Liver (tissue), 9 donors: Measurements from ENCODE around the gene NAGLU. TPM values are rescaled to one million over a fixed set of nuclear protein-coding genes. Genes with fewer than 3 reads are reported as not detected.

ENCODE experiments used
- DNase-seq: peaks from one replicate; pipeline ENCODE4 v3.0.0-alpha.2; 2017; ENCODE audit warnings: low spot score
- H3K27ac ChIP-seq, 2 donors: one replicate each; pipeline ENCODE4 v1.7.0; 2013; ENCODE audit warnings: inconsistent platforms in 2 of 2, low read length in 2 of 2, control low read depth in 1 of 2, low read depth in 1 of 2, mild to moderate bottlenecking in 1 of 2
- H3K27me3 ChIP-seq, 4 donors: one replicate each; pipeline versions ENCODE4 v1.6.1 to v1.7.0; 2013; ENCODE audit warnings: low read length in 3 of 4, inconsistent platforms in 1 of 4, mild to moderate bottlenecking in 1 of 4, moderate library complexity in 1 of 4; ENCODE audit not compliant: control insufficient read depth in 4 of 4, insufficient read depth in 4 of 4
- H3K36me3 ChIP-seq, 4 donors: one replicate each; pipeline versions ENCODE4 v1.6.1 to v1.7.0; 2013; ENCODE audit warnings: low read length in 3 of 4, mild to moderate bottlenecking in 3 of 4, low read depth in 1 of 4, moderate library complexity in 1 of 4; ENCODE audit not compliant: control insufficient read depth in 4 of 4, insufficient read depth in 3 of 4
- H3K4me1 ChIP-seq, 4 donors: one replicate each; pipeline versions ENCODE4 v1.6.1 to v1.7.0; 2013; ENCODE audit warnings: low read length in 3 of 4, mild to moderate bottlenecking in 3 of 4, moderate library complexity in 1 of 4; ENCODE audit not compliant: control insufficient read depth in 4 of 4, insufficient read depth in 4 of 4
- H3K4me3 ChIP-seq, 3 donors: one replicate each; pipeline versions ENCODE4 v1.6.1 to v1.7.0; 2013; ENCODE audit warnings: low read length in 3 of 3, control low read depth in 1 of 3, low read depth in 1 of 3, mild to moderate bottlenecking in 1 of 3
- H3K9ac ChIP-seq, 2 donors: one replicate each; pipeline ENCODE4 v1.7.0; 2013; ENCODE audit warnings: low read length in 2 of 2, mild to moderate bottlenecking in 2 of 2, moderate library complexity in 2 of 2, control low read depth in 1 of 2, low read depth in 1 of 2
- H3K9me3 ChIP-seq, 4 donors: one replicate each; pipeline versions ENCODE4 v1.6.1 to v1.7.0; 2013; ENCODE audit warnings: low read length in 3 of 4; ENCODE audit not compliant: control insufficient read depth in 4 of 4
- ATF3 ChIP-seq: IDR thresholded peaks from 2 replicates; pipeline ENCODE4 v1.6.1; 2016; ENCODE audit warnings: antibody characterized with exemption
- CTCF ChIP-seq: fragments of 150-350 bp; IDR thresholded peaks from 2 replicates; pipeline ENCODE4 v1.5.1; 2017; ENCODE audit warnings: improper control_type of control experiment, low read depth, low read length; ENCODE audit not compliant: missing input control
- EGR1 ChIP-seq, 2 donors: IDR thresholded peaks; 2 replicates each; pipeline ENCODE4 v1.6.1; 2016 to 2018; ENCODE audit warnings: antibody characterized with exemption in 2 of 2, low read depth in 2 of 2
- FOXA1 ChIP-seq: IDR thresholded peaks from 2 replicates; pipeline ENCODE4 v1.6.1; 2016; ENCODE audit warnings: antibody characterized with exemption
- FOXA2 ChIP-seq: IDR thresholded peaks from 2 replicates; pipeline ENCODE4 v1.6.1; 2016; ENCODE audit warnings: antibody characterized with exemption
- GABPA ChIP-seq, 2 donors: IDR thresholded peaks in 1 of 2; conservative IDR thresholded peaks in 1 of 2; 2 replicates each; pipeline ENCODE4 v1.6.1; 2016; ENCODE audit warnings: antibody characterized with exemption in 2 of 2, mild to moderate bottlenecking in 1 of 2, moderate library complexity in 1 of 2
- HNF4G ChIP-seq: IDR thresholded peaks from 2 replicates; pipeline ENCODE4 v1.6.1; 2016; ENCODE audit warnings: antibody characterized with exemption
- MAX ChIP-seq: IDR thresholded peaks from 2 replicates; pipeline ENCODE4 v1.6.1; 2016; ENCODE audit warnings: antibody characterized with exemption
- NR2F2 ChIP-seq: IDR thresholded peaks from 2 replicates; pipeline ENCODE4 v1.6.1; 2016; ENCODE audit warnings: antibody characterized with exemption
- RAD21 ChIP-seq, 2 donors: IDR thresholded peaks; 2 replicates each; pipeline ENCODE4 v1.6.1; 2016; ENCODE audit warnings: antibody characterized with exemption in 2 of 2, mild to moderate bottlenecking in 2 of 2
- RXRA ChIP-seq, 2 donors: IDR thresholded peaks; 2 replicates each; pipeline ENCODE4 v1.6.1; 2017 to 2018; ENCODE audit warnings: antibody characterized with exemption in 2 of 2, mild to moderate bottlenecking in 1 of 2
- SP1 ChIP-seq: IDR thresholded peaks from 2 replicates; pipeline ENCODE4 v1.6.1; 2018; ENCODE audit warnings: antibody characterized with exemption, mild to moderate bottlenecking
- YY1 ChIP-seq: IDR thresholded peaks from 2 replicates; pipeline ENCODE4 v1.6.1; 2016; ENCODE audit warnings: antibody characterized with exemption, mild to moderate bottlenecking
- ZBTB33 ChIP-seq: IDR thresholded peaks from 2 replicates; pipeline ENCODE4 v1.6.1; 2016; ENCODE audit warnings: antibody characterized with exemption
- WGBS: extraction: QIAGEN DNeasy Blood & Tissue Kit; methylation state at CpG from one replicate; pipeline ENCODE4 v1.1.7; 2013; 5-methylcytosine and 5-hydroxymethylcytosine counted together
- polyA plus RNA-seq, 2 donors: library from polyadenylated mRNA; stranded (reverse) in 1 of 2; unstranded in 1 of 2; fragments of 200-250 nt in 1 of 2; fragments of >200 nt in 1 of 2; fragmentation: Nextera tagmentation in 1 of 2; extraction: Ambion mirVana in 1 of 2; gene quantifications; one replicate each; pipeline versions ENCODE4 v1.2.1 to v1.2.3, GENCODE V29; 2013 to 2015
- total RNA-seq, 2 donors: library from RNA; depleted of rRNA; stranded (reverse); fragments of >200 nt; gene quantifications; one replicate each; pipeline ENCODE4 v1.2.3, GENCODE V29; 2014
- donor health status: healthy.
- donor health status: healthy.
- donor health status: healthy.
- donor health status: healthy.
- donor health status: healthy.

NAGLU gene
- total and polyA plus RNA-seq, 4 donors = 15.5 to 41.2 (median 28.9) TPM

GRCh38 chr17:42520540-42520951 is 15.5 kb upstream of the NAGLU start:
- Histone ChIP-seq H3K27me3 (no peaks in the 10 kb centered on the region), H3K27ac (peak overlapping the region; percentile 79 to 90), H3K4me1 (peaks cover 4 to 44% (median 25%) of the 10 kb centered on the region in 4 donors), H3K9me3 (no peaks in the 10 kb centered on the region), H3K9ac (peak overlapping the region in 1 of 2 donors; percentile 24), H3K36me3 (peaks cover 0 to 3% (median under 1%) of the 10 kb centered on the region in 4 donors), H3K4me3 (no peak overlapping the region)
- no peak for TF ChIP-seq MAX
- TF ChIP-seq FOXA2 = no peak
- no peak for TF ChIP-seq CTCF
- TF ChIP-seq ZBTB33 = no peak
- no peak for TF ChIP-seq YY1
- TF ChIP-seq GABPA (IDR thresholded peaks at IDR 0.05 in 1 of 2, conservative IDR thresholded peaks at IDR 0.05 in 1 of 2) = no peak
- TF ChIP-seq FOXA1 = no peak
- TF ChIP-seq NR2F2 = no peak
- no peak for TF ChIP-seq RXRA (IDR thresholded peaks at IDR 0.05)
- DNase-seq = no peak
- WGBS = 65% methylated on average over 9 of the region's 9 CpGs

GRCh38 chr17:42521036-42521435 is 15.0 kb upstream of the NAGLU start:
- peaks cover 0 to 3% (median under 1%) of the 10 kb centered on the region in 4 donors for H3K36me3 ChIP-seq
- no peak overlapping the region for H3K4me3 ChIP-seq
- no peak for TF ChIP-seq YY1
- TF ChIP-seq FOXA1 = no peak
- TF ChIP-seq NR2F2 = no peak
- TF ChIP-seq CTCF = no peak
- TF ChIP-seq SP1 = no peak
- no peak for TF ChIP-seq GABPA (IDR thresholded peaks at IDR 0.05 in 1 of 2, conservative IDR thresholded peaks at IDR 0.05 in 1 of 2)
- H3K4me1 ChIP-seq = peaks cover 4 to 45% (median 25%) of the 10 kb centered on the region in 4 donors
- H3K27me3 ChIP-seq = no peaks in the 10 kb centered on the region
- peak overlapping the region; percentile 79 to 90 for H3K27ac ChIP-seq
- 84% methylated on average over 8 of the region's 8 CpGs for WGBS
- DNase-seq = no peak
- no peaks in the 10 kb centered on the region for H3K9me3 ChIP-seq
- no peak overlapping the region for H3K9ac ChIP-seq

GRCh38 chr17:42521666-42522262 is 14.3 kb upstream of the NAGLU start:
- DNase-seq = no peak
- Histone ChIP-seq H3K9me3 (no peaks in the 10 kb centered on the region), H3K4me1 (peaks cover 4 to 46% (median 25%) of the 10 kb centered on the region in 4 donors), H3K36me3 (peaks cover 0 to 3% (median 0%) of the 10 kb centered on the region in 4 donors), H3K27ac (peak overlapping the region; percentile 79 to 90), H3K27me3 (no peaks in the 10 kb centered on the region), H3K4me3 (no peak overlapping the region), H3K9ac (no peak overlapping the region)
- WGBS = 80% methylated on average over 11 of the region's 11 CpGs
- TF ChIP-seq EGR1 (IDR thresholded peaks at IDR 0.05; ENCODE audit: low read depth in 2 of 2) (no peak), ZBTB33 (no peak), HNF4G (no peak), ATF3 (no peak), MAX (no peak), CTCF (no peak), YY1 (no peak), RAD21 (IDR thresholded peaks at IDR 0.05) (no peak)
